Activated CD8-positive, alpha-beta T cell treated with anti-CD3 and anti-CD28 coated beads for 36 hours (primary cell): ENCODE measurements around the gene PLA2G12A. TPM values are rescaled to one million over a fixed set of nuclear protein-coding genes. Genes with fewer than 3 reads are reported as not detected.

Experiments
- ATAC-seq: fragments of 200-7000 bp; cut with Tn5 transposase; one replicate; pipeline ENCODE4 v1.10.0; 2021; ENCODE audit warnings: mild to moderate bottlenecking, moderate library complexity
- CTCF ChIA-PET: fragments of 350-600 bp; sonication (Branson Sonifier 250); formaldehyde crosslinking; loops from one replicate; lab custom pipeline; 2021; ENCODE audit warnings: antibody characterized with exemption; lab: Charles Lee
- POLR2A ChIA-PET: fragments of 350-600 bp; sonication (Branson Sonifier 250); formaldehyde crosslinking; loops from one replicate; lab custom pipeline; 2021; ENCODE audit warnings: antibody characterized with exemption; lab: Charles Lee
- DNase-seq: peaks from one replicate; pipeline ENCODE4 v3.0.0-alpha.2; 2020
- H3K27ac Mint-ChIP-seq: one replicate; pipeline ENCODE4 v1.8.0; 2021; ENCODE audit warnings: mild to moderate bottlenecking, mixed read lengths
- H3K27me3 Mint-ChIP-seq: one replicate; pipeline ENCODE4 v1.8.0; 2021; ENCODE audit warnings: mixed read lengths
- H3K36me3 Mint-ChIP-seq: one replicate; pipeline ENCODE4 v1.8.0; 2021; ENCODE audit warnings: low read depth, mixed read lengths
- H3K4me1 Mint-ChIP-seq: one replicate; pipeline ENCODE4 v1.8.0; 2021; ENCODE audit warnings: low read depth, mixed read lengths
- H3K4me3 Mint-ChIP-seq: one replicate; pipeline ENCODE4 v1.8.0; 2021; ENCODE audit warnings: mild to moderate bottlenecking, moderate library complexity, mixed read lengths
- H3K9me3 Mint-ChIP-seq: one replicate; pipeline ENCODE4 v1.8.0; 2021; ENCODE audit warnings: mixed read lengths
- CTCF ChIP-seq: fragments of 200-600 bp; IDR thresholded peaks from one replicate; pipeline ENCODE4 v1.8.0; 2022; ENCODE audit warnings: antibody characterized with exemption, mild to moderate bottlenecking
- intact Hi-C: fragments of 100-400 bp; cut with micrococcal nuclease; formaldehyde crosslinking; loops from one replicate; pipeline ENCODE4 v1.10.0; 2022
- total RNA-seq, 2 experiments: library from RNA; stranded (reverse); gene quantifications; one replicate each; pipeline ENCODE4 v1.2.3, GENCODE V29; 2021

PLA2G12A gene
- total RNA-seq, 2 experiments from 2014 or later: 32.0 to 35.6 TPM

GRCh38 chr4:109698656-109699055 lies 31.2 kb downstream of the PLA2G12A start:
- intact Hi-C loops: no loop called here
- no peak overlapping the region for H3K4me3 Mint-ChIP-seq
- no peaks in the 10 kb centered on the region for H3K9me3 Mint-ChIP-seq
- H3K27ac Mint-ChIP-seq: no peak overlapping the region
- ChIA-PET POLR2A (interaction anchor here (1.1 to 2.3 kb wide), 3 partner anchors 8 to 133 kb away, joined by 3 to 7 read pairs (median 5); no protein-coding TSS in a partner anchor), CTCF (interaction anchor here (1.0 to 1.1 kb wide), 2 partner anchors 16 to 18 kb away, joined by 3 to 4 read pairs; no protein-coding TSS in a partner anchor)
- TF ChIP-seq CTCF: no peak
- DNase-seq (no peak), ATAC-seq (no peak)
- peaks cover 27% of the 10 kb centered on the region for H3K36me3 Mint-ChIP-seq
- no peaks in the 10 kb centered on the region for H3K27me3 Mint-ChIP-seq
- peaks cover 18% of the 10 kb centered on the region for H3K4me1 Mint-ChIP-seq

DNA sequence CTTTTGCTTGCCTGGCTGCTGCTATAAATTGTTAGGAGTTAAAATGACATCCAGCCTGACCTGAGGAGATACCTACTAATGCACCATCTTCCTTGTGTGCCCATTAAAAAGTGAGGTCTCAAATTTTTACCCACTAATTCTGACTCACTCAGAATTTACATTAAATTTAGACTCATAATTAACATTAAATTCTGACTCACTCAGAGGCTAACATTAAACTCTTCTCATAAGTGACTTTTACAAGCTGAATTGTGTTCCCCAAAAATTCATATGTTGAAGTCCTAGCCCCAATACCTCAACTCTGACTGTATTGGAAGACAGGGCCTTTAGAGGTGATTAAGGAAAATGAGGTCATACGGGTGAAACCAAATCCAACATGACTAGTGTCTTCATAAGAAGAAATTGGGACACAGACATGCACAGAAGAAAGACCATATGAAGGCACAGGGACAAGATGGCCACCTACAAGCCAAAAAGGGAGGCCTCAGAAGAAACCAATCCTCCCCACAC lies 38.4 kb downstream of the PLA2G12A start:
- no peak for TF ChIP-seq CTCF
- Mint-ChIP-seq H3K36me3 (peaks cover 57% of the 10 kb centered on the region), H3K27ac (peak overlapping the region; percentile 78), H3K27me3 (no peaks in the 10 kb centered on the region), H3K4me3 (no peak overlapping the region), H3K9me3 (no peaks in the 10 kb centered on the region), H3K4me1 (peaks cover 28% of the 10 kb centered on the region)
- ChIA-PET CTCF (interaction anchor here (1.6 to 2.4 kb wide), 2 partner anchors 10 to 15 kb away, joined by 5 to 12 read pairs; no protein-coding TSS in a partner anchor), POLR2A (interaction anchor here (1.7 to 2.2 kb wide), 2 partner anchors 8 to 11 kb away, joined by 6 to 7 read pairs; no protein-coding TSS in a partner anchor)
- no peak for DNase-seq
- intact Hi-C loops: no loop called here
- peak; percentile 51 for ATAC-seq

GRCh38 chr4:109690690-109691410 lies 39.0 kb downstream of the PLA2G12A start:
- no peak overlapping the region for H3K4me3 Mint-ChIP-seq
- H3K27me3 Mint-ChIP-seq: no peaks in the 10 kb centered on the region
- H3K4me1 Mint-ChIP-seq: peaks cover 28% of the 10 kb centered on the region
- intact Hi-C loops: no loop called here
- no peak for TF ChIP-seq CTCF
- H3K27ac Mint-ChIP-seq: peak overlapping the region; percentile 78
- ChIA-PET CTCF (interaction anchor here (0.6 to 2.4 kb wide), 3 partner anchors 10 to 1073 kb away, joined by 3 to 12 read pairs (median 5); no protein-coding TSS in a partner anchor), POLR2A (interaction anchor here (1.7 to 2.2 kb wide), 2 partner anchors 9 to 11 kb away, joined by 6 to 7 read pairs; no protein-coding TSS in a partner anchor)
- H3K36me3 Mint-ChIP-seq: peaks cover 56% of the 10 kb centered on the region
- DNase-seq (peak; percentile 23), ATAC-seq (peak; percentile 82)
- H3K9me3 Mint-ChIP-seq: no peaks in the 10 kb centered on the region

DNA sequence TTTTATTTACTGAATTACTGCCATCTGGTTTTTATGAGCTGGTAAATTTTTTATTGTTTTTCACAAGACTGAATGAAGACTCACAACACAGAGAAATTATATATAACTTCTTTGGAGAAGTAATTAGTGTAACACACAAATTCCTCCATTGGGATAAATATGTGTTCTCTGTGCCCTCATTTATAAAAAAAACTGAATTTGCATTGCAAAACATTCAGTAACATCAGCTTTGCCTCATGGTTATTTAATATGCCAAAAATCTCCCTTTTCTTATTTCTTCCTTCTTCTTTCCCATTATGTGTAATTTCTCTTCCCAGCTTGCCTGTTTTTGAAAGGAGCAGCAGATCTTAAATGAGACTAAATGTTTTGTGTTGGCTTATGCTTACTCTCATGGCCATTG lies 45.1 kb downstream of the PLA2G12A start:
- H3K27me3 Mint-ChIP-seq: no peaks in the 10 kb centered on the region
- no peak for TF ChIP-seq CTCF
- no peak for DNase-seq
- no peaks in the 10 kb centered on the region for H3K9me3 Mint-ChIP-seq
- ChIA-PET POLR2A (interaction anchor here (0.6 kb wide), 1 partner anchor 245 kb away, joined by 3 read pairs; no protein-coding TSS in a partner anchor), CTCF (interaction anchor here (1.4 to 1.8 kb wide), 2 partner anchors 16 to 19 kb away, joined by 3 to 4 read pairs; partner anchors contain the start of gene CASP6)
- ATAC-seq: no peak
- peaks cover 48% of the 10 kb centered on the region for H3K36me3 Mint-ChIP-seq
- intact Hi-C loops: no loop called here
- no peak overlapping the region for H3K4me3 Mint-ChIP-seq
- H3K27ac Mint-ChIP-seq: no peak overlapping the region
- peaks cover 20% of the 10 kb centered on the region for H3K4me1 Mint-ChIP-seq
